Measurements from ENCODE around the gene TLL2. TPM values are rescaled to one million over a fixed set of nuclear protein-coding genes. Genes with fewer than 3 reads are reported as not detected.

TLL2 gene
- total and polyA plus RNA-seq, 8 donors: 0.09 to 0.69 (median 0.29) TPM

- H3K9me3 ChIP-seq: no peaks in the 10 kb centered on the region
- H3K4me3 ChIP-seq: no peak overlapping the region
- no peak for TF ChIP-seq CTCF (IDR thresholded peaks at IDR 0.05)
- no peak for ATAC-seq
- H3K27ac ChIP-seq: no peak overlapping the region
- no peaks in the 10 kb centered on the region for H3K36me3 ChIP-seq
- no peaks in the 10 kb centered on the region for H3K4me1 ChIP-seq
- no peak for DNase-seq
- intact Hi-C loops (cut with DNase I): no loop called here
- peaks cover 0 to 7% of the 10 kb centered on the region in 2 donors for H3K27me3 ChIP-seq
Measured at GRCh38 chr10:96357038-96357620, 156.6 kb downstream of the TLL2 start.

- H3K4me1 ChIP-seq: no peaks in the 10 kb centered on the region
- intact Hi-C loops (cut with DNase I): no loop called here
- H3K9me3 ChIP-seq: no peaks in the 10 kb centered on the region
- H3K36me3 ChIP-seq: no peaks in the 10 kb centered on the region
- H3K27ac ChIP-seq: no peak overlapping the region
- no peak overlapping the region for H3K4me3 ChIP-seq
- ATAC-seq: no peak
- TF ChIP-seq CTCF (IDR thresholded peaks at IDR 0.05): no peak
- H3K27me3 ChIP-seq: peaks cover 0 to 3% of the 10 kb centered on the region in 2 donors
- no peak for DNase-seq
Measured at GRCh38 chr10:96352582-96352981, 161.1 kb downstream of the TLL2 start.

- Histone ChIP-seq H3K9me3 (no peaks in the 10 kb centered on the region), H3K4me3 (no peak overlapping the region), H3K27me3 (peaks cover 0 to 3% of the 10 kb centered on the region in 2 donors), H3K36me3 (no peaks in the 10 kb centered on the region), H3K27ac (no peak overlapping the region), H3K4me1 (no peaks in the 10 kb centered on the region)
- DNase-seq: no peak
- no peak for TF ChIP-seq CTCF (IDR thresholded peaks at IDR 0.05)
- intact Hi-C loops (cut with DNase I): no loop called here
- peak; percentile 34 for ATAC-seq
Measured at GRCh38 chr10:96352027-96352426, 161.7 kb downstream of the TLL2 start.

GRCh38 chr10:96346295-96346694 is 167.4 kb downstream of the TLL2 start:
- no peak for TF ChIP-seq CTCF (IDR thresholded peaks at IDR 0.05)
- Histone ChIP-seq H3K4me1 (no peaks in the 10 kb centered on the region), H3K9me3 (peaks cover 2 to 13% of the 10 kb centered on the region in 2 donors), H3K4me3 (no peak overlapping the region), H3K36me3 (no peaks in the 10 kb centered on the region), H3K27me3 (no peaks in the 10 kb centered on the region), H3K27ac (no peak overlapping the region)
- ATAC-seq: no peak
- no peak for DNase-seq
- intact Hi-C loops (cut with DNase I): no loop called here

GRCh38 chr10:96345222-96345621 is 168.5 kb downstream of the TLL2 start:
- Histone ChIP-seq H3K9me3 (peaks cover 2 to 13% of the 10 kb centered on the region in 2 donors), H3K27me3 (no peaks in the 10 kb centered on the region), H3K4me3 (no peak overlapping the region), H3K4me1 (no peaks in the 10 kb centered on the region), H3K36me3 (no peaks in the 10 kb centered on the region), H3K27ac (no peak overlapping the region)
- ATAC-seq: no peak
- TF ChIP-seq CTCF (IDR thresholded peaks at IDR 0.05): no peak
- intact Hi-C loops (cut with DNase I): no loop called here
- no peak for DNase-seq

Measured in left lung (tissue), 10 donors.